SK-N-SH treated with all-trans-retinoic acid at 6 μM for 48 hours (cell line): ENCODE data around the gene DNMBP.

ENCODE experiments used
- ATAC-seq: fragments of 200-7000 bp; cut with Tn5 transposase; 3 replicates; pipeline ENCODE4 v1.9.1; 2020; ENCODE audit warnings: mild to moderate bottlenecking, moderate library complexity
- ARNTL ChIP-seq: fragments of 450-650 bp; formaldehyde crosslinking; IDR thresholded peaks from 2 replicates; pipeline ENCODE4 v1.5.0; 2020; ENCODE audit warnings: low read depth, mild to moderate bottlenecking, moderate library complexity, borderline replicate concordance
- BACH2 ChIP-seq: fragments of 250-450 bp; sonication (Bioruptor Pico); IDR thresholded peaks from 2 replicates; pipeline ENCODE4 v1.9.0; 2021; ENCODE audit warnings: mild to moderate bottlenecking, borderline replicate concordance
- CSRNP3 ChIP-seq: fragments of 250-450 bp; sonication (Bioruptor Pico); IDR thresholded peaks from 2 replicates; pipeline ENCODE4 v1.5.1; 2021; ENCODE audit warnings: mild to moderate bottlenecking, moderate library complexity
- ESRRG ChIP-seq: fragments of 250-450 bp; sonication (Bioruptor Pico); IDR thresholded peaks from 2 replicates; pipeline ENCODE4 v1.6.1; 2021; ENCODE audit warnings: mild to moderate bottlenecking
- GLIS3 ChIP-seq: fragments of 250-450 bp; sonication (Bioruptor Pico); IDR thresholded peaks from 2 replicates; pipeline ENCODE4 v1.5.0; 2020; ENCODE audit warnings: mild to moderate bottlenecking, moderate library complexity
- ISL1 ChIP-seq: fragments of 250-450 bp; sonication (Bioruptor Pico); IDR thresholded peaks from 2 replicates; pipeline ENCODE4 v2.1.2; 2022; ENCODE audit warnings: mild to moderate bottlenecking, moderate library complexity
- OSR1 ChIP-seq: fragments of 250-450 bp; sonication (Bioruptor Pico); IDR thresholded peaks from 2 replicates; pipeline ENCODE4 v1.8.0; 2022; ENCODE audit warnings: moderate library complexity, mild to moderate bottlenecking, inconsistent platforms
- PATZ1 ChIP-seq: fragments of 250-450 bp; sonication (Bioruptor Pico); IDR thresholded peaks from 2 replicates; pipeline ENCODE4 v1.8.0; 2020; ENCODE audit warnings: mild to moderate bottlenecking, moderate library complexity, borderline replicate concordance
- POU6F1 ChIP-seq: fragments of 250-450 bp; sonication (Bioruptor Pico); IDR thresholded peaks from 2 replicates; pipeline ENCODE4 v1.8.0; 2021; ENCODE audit warnings: low read depth, mild to moderate bottlenecking, moderate library complexity, borderline replicate concordance
- PPARA ChIP-seq: fragments of 250-450 bp; sonication (Bioruptor Pico); IDR thresholded peaks from 2 replicates; pipeline ENCODE4 v1.5.0; 2020; ENCODE audit warnings: mild to moderate bottlenecking, borderline replicate concordance
- RARB ChIP-seq: fragments of 250-450 bp; sonication (Bioruptor Pico); IDR thresholded peaks from 2 replicates; pipeline ENCODE4 v1.8.0; 2021; ENCODE audit warnings: mild to moderate bottlenecking, moderate library complexity
- SNAI2 ChIP-seq: fragments of 250-450 bp; sonication (Bioruptor Pico); IDR thresholded peaks from 2 replicates; pipeline ENCODE4 v1.5.0; 2020; ENCODE audit warnings: mild to moderate bottlenecking, moderate library complexity
- TOX ChIP-seq: fragments of 250-450 bp; sonication (Bioruptor Pico); IDR thresholded peaks from 2 replicates; pipeline ENCODE4 v1.8.0; 2021; ENCODE audit warnings: mild to moderate bottlenecking, moderate library complexity, borderline replicate concordance
- TSHZ2 ChIP-seq: fragments of 250-450 bp; sonication (Bioruptor Pico); IDR thresholded peaks from 2 replicates; pipeline ENCODE4 v1.5.0; 2020; ENCODE audit warnings: mild to moderate bottlenecking, moderate library complexity
- ZC3H10 ChIP-seq: fragments of 250-450 bp; sonication (Bioruptor Pico); IDR thresholded peaks from 2 replicates; pipeline ENCODE4 v1.5.1; 2021; ENCODE audit warnings: mild to moderate bottlenecking, moderate library complexity
- ZFP3 ChIP-seq: fragments of 250-450 bp; sonication (Bioruptor Pico); IDR thresholded peaks from 2 replicates; pipeline ENCODE4 v1.5.0; 2020; ENCODE audit warnings: mild to moderate bottlenecking, moderate library complexity
- ZNF565 ChIP-seq: fragments of 450-650 bp; formaldehyde crosslinking; conservative IDR thresholded peaks from 2 replicates; pipeline ENCODE4 v1.5.0; 2020; ENCODE audit warnings: low read depth, mild to moderate bottlenecking, moderate library complexity
- ZNF70 ChIP-seq: fragments of 450-650 bp; formaldehyde crosslinking; IDR thresholded peaks from 2 replicates; pipeline ENCODE4 v1.5.0; 2020; ENCODE audit warnings: mild to moderate bottlenecking, moderate library complexity

Gene DNMBP

DNA sequence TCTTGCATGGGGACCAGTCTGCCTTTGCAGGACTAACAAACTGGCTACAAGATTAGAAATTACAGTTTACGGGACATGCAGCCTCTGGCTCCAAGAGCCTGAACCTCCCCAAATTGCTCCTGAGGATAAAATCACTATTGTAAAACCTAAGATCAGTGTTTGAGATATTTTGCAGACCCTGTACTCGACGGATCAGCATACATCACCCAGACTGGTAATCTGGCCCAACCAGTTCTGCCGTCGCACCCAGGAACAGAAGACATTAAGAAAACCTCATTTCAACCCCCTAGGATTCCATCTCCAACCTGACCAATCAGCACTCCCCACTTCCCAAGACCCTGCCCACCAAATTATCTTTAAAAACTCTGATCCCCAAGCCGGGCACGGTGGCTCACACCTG, 27.1 kb upstream of the DNMBP start (continued):
- TF ChIP-seq TSHZ2 (no peak), CSRNP3 (CRISPR knock-in tag) (no peak), ZNF70 (no peak), GLIS3 (CRISPR knock-in tag) (no peak), BACH2 (CRISPR knock-in tag) (no peak)

- ATAC-seq, result no peak; the same call in 2 of the 3 replicates
- TF ChIP-seq PPARA (no peak), SNAI2 (no peak), ARNTL (no peak), ZFP3 (CRISPR knock-in tag) (no peak)
Observed at GRCh38 chr10:100033766-100034418, 24.1 kb upstream of the DNMBP start.

GRCh38 chr10:100027416-100027815, 17.7 kb upstream of the DNMBP start:
- ATAC-seq, result no peak
- no peak for TF ChIP-seq ARNTL

DNA sequence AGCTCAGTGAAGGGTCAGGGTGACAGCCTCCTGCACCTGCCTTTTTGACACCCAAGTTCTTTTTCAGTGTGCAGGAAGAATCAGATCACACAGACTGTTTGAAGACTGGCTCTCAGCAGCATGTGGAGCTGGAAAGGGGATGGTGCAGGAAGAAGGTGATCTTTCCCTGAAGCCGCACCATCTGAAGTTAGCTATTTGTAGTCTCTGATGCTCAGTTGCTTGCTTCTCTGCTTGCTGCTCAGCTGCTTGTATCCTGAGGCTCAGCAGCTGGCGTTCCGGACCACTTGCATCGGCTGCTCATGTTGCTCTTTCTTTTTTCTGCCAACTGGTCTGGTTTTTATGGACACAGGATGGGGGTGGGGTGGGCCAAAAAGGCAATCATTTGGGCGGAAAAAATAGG, 15.8 kb upstream of the DNMBP start:
- TF ChIP-seq SNAI2, result no peak
- TF ChIP-seq ZNF70, result no peak
- TF ChIP-seq CSRNP3 (CRISPR knock-in tag), result no peak
- TF ChIP-seq ZFP3 (CRISPR knock-in tag), result no peak
- no peak for TF ChIP-seq OSR1 (CRISPR knock-in tag)
- TF ChIP-seq BACH2 (CRISPR knock-in tag), result no peak
- no peak for TF ChIP-seq ZNF565 (CRISPR knock-in tag)
- ATAC-seq, result no peak

DNA sequence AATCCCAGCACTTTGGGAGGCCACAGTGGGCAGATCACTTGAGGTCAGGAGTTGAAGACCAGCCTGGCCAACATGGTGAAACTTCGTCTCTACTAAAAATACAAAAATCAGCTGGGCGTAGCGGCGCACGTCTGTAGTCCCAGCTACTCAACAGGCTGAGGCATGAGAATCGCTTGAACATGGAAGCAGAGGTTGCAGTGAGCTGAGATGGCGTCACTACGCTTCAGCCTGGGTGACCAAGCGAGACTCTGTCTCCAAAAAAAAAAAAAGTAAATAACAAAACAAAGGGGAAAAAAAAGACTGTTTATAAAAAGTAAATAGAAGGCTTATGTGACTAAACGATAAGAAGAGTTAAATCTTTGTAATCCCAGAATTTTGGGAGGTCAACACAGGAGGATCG, 15.0 kb upstream of the DNMBP start:
- ATAC-seq, result no peak
- TF ChIP-seq RARB (no peak), ESRRG (CRISPR knock-in tag) (no peak), ZNF70 (no peak), BACH2 (CRISPR knock-in tag) (no peak), ISL1 (CRISPR knock-in tag) (no peak), TSHZ2 (no peak), CSRNP3 (CRISPR knock-in tag) (no peak), SNAI2 (no peak), PATZ1 (CRISPR knock-in tag) (no peak), TOX (no peak), POU6F1 (CRISPR knock-in tag) (no peak), ZC3H10 (no peak), ZFP3 (CRISPR knock-in tag) (no peak), OSR1 (CRISPR knock-in tag) (no peak), ZNF565 (CRISPR knock-in tag) (no peak), GLIS3 (CRISPR knock-in tag) (no peak)
